ENCODE results near the gene RIC8A. TPM values are rescaled to one million over a fixed set of nuclear protein-coding genes. Genes with fewer than 3 reads are reported as not detected.
"Not testable (repeated sequence)": the region's sequence is repeated elsewhere in the genome, so short reads cannot be mapped to it uniquely, and the experiment has no call there.

RIC8A gene
- total RNA-seq, 1 donor from 2014 or later = 128 TPM

DNA sequence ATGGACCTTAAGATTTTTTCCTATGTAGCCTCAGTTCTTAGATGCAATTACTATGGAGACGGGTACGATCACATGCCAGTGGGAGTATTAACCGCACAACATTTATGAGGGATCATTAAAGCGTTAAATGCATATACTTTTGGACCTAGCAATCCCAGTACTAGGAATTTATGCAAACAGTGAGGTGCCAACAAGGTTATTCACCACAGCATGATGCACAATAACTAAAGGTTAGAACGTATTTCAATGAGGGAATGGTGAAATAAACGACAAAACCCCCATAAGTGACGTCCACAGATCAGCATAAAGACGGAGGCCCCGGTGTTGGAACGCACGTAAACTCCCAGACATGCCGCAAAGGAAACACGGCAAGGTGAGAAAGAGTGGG, 28.1 kb downstream of the RIC8A start:
- intact Hi-C loops (cut with micrococcal nuclease) = no loop called here
- Mint-ChIP-seq H3K9me3 (no peaks in the 10 kb centered on the region), H3K27ac (peak overlapping the region; percentile 95), H3K36me3 (ENCODE audit: low read depth) (peaks cover 26% of the 10 kb centered on the region), H3K27me3 (no peaks in the 10 kb centered on the region), H3K4me1 (peaks cover 35% of the 10 kb centered on the region), H3K4me3 (peak overlapping the region; percentile 97)
- DNase-seq = no peak

DNA sequence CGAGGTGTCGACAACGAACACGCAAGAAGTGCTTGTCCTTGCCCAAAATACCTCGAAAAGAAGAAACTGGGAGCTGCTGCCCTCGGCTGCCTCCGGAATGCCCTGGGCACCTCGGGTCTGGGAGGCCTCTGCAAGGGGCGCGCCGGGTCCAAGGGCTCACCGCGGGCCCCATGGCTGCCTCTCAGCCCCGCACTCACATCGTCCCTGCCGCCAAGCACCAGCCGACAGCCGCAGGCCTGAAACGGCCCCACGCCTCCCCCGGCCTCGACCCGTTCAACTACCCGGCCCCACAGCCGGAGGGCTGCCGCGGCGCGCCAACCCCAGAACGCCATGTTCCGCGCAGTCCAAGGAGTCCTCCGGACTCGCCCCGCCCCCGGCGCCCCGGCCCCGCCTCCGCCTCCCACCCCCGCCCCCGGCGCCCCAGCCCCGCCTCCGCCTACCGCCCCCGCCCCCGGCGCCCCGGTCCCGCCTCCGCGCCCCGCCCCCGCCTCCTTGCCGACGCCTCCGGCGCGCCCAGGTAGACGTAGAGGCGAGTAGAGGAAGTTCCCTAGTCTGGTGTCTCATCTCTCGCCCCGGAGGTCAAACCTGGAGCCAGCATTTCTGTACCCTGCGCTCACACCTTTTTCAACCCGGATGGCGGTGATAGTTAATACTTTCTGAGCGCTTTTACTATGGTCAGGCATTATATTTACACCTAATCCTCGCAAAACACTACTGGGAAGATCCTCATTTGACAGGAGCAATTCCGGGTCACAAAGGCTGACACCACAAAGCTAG, 28.7 kb downstream of the RIC8A start, which contains the start of gene SIRT3:
TSS of gene SIRT3 (minus strand) at position 346 of the 777 bp plus-strand sequence. CDS start at position 332, 14 bp downstream.
- peaks cover 28% of the 10 kb centered on the region for H3K36me3 Mint-ChIP-seq (ENCODE audit: low read depth)
- intact Hi-C loops (cut with micrococcal nuclease) = loop anchor here (1.0 to 2.0 kb wide), 5 partner anchors 15 to 270 kb away; partner anchors contain the start of genes BET1L and RIC8A
- peak within 1 kb of the TSS; percentile 100 for H3K27ac Mint-ChIP-seq

DNA sequence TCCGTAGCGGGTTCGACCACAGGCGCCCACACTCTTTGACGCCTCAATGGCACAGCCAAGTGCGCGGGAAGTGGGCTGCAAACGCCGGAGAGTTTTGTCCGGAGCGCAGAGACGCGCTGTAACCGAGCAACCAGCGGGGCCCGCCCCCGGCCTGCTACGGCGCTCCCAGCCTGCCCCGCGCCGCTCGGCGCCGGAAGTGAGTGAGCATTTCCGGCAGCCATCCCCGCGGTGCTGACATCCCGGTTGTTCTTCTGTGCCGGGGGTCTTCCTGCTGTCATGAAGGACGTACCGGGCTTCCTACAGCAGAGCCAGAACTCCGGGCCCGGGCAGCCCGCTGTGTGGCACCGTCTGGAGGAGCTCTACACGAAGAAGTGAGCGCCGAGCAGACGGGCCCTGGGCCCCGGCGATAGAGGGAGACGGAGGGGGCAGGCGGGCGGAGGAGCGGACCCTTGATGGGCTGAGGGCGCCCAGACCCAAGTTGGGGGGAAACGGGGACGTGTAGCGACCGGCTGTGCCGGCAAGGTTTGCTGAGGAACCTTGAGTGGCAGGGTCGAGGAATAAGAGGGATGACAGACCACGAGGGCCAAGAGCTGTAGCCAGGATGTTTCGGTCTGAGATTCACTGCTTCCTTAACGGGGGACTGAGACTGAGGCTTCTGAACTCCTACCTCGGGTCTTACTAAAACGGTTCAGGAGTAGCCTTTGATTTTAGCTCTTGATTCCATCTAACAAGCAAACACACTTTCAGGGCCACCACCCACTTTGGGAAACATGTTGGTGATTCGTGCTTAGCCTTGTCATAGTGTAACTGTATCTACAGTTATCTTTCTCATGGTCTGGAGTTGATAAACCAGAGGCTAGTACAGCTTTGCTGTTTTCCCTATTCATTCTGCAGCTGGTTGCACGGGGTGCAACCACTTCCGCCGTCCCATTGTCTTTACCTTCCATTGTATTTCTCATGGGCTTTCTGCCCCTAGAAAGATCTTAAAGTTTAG, 29.6 kb downstream of the RIC8A start, which contains the start of gene PSMD13:
TSS of gene PSMD13 (plus strand) at position 203 of the 994 bp plus-strand sequence. CDS start at position 277, 74 bp downstream.
- H3K4me3 Mint-ChIP-seq = peak within 1 kb of the TSS; percentile 97
- intact Hi-C loops (cut with micrococcal nuclease) = loop anchor here (1.0 to 2.0 kb wide), 5 partner anchors 14 to 269 kb away; partner anchors contain the start of genes BET1L and RIC8A
- no peaks in the 10 kb centered on the region for H3K27me3 Mint-ChIP-seq
- H3K27ac Mint-ChIP-seq = peak within 1 kb of the TSS; percentile 100
- H3K4me1 Mint-ChIP-seq = peaks cover 46% of the 10 kb centered on the region
- DNase-seq = peak; percentile 97
- H3K9me3 Mint-ChIP-seq = no peaks in the 10 kb centered on the region
- peaks cover 36% of the 10 kb centered on the region for H3K36me3 Mint-ChIP-seq (ENCODE audit: low read depth)

More for the DNA sequence above, 28.7 kb downstream of the RIC8A start, which contains the start of gene SIRT3:
- Mint-ChIP-seq H3K9me3 (no peaks in the 10 kb centered on the region), H3K4me1 (peaks cover 37% of the 10 kb centered on the region), H3K4me3 (peak within 1 kb of the TSS; percentile 97), H3K27me3 (no peaks in the 10 kb centered on the region)
- DNase-seq = peak; percentile 94

DNA sequence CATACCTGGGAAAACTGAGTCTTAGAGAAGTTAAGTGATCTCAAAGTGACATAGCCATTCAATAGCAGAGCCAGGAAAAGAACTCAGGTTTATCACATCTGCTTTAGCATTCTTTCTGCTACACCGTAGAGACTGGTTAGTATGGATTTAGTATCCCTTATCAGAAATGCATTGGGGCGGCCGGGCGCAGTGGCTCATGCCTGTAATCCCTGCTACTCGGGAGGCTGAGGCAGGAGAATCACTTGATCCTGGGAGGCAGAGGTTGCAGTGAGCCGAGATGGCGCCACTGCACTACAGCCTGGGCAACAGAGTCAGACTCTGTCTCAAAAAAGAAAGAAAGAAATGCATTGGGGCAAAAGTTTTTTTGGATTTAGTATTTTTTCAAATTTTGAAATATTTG, 30.8 kb downstream of the RIC8A start:
- H3K9me3 Mint-ChIP-seq = not testable (repeated sequence)
- peaks cover 42% of the 10 kb centered on the region for H3K36me3 Mint-ChIP-seq (ENCODE audit: low read depth)

GRCh38 chr11:240315-240714, 32.8 kb downstream of the RIC8A start:
- peak overlapping the region; percentile 1 for H3K27ac Mint-ChIP-seq
- H3K9me3 Mint-ChIP-seq = no peaks in the 10 kb centered on the region
- H3K36me3 Mint-ChIP-seq (ENCODE audit: low read depth) = peaks cover 57% of the 10 kb centered on the region

More for the DNA sequence above, 30.8 kb downstream of the RIC8A start:
- Mint-ChIP-seq H3K4me1 (peaks cover 51% of the 10 kb centered on the region), H3K27ac (peak overlapping the region; percentile 100), H3K4me3 (peak overlapping the region; percentile 97)
- H3K27me3 Mint-ChIP-seq; intact Hi-C loops (cut with micrococcal nuclease); DNase-seq: not testable (repeated sequence)

DNA sequence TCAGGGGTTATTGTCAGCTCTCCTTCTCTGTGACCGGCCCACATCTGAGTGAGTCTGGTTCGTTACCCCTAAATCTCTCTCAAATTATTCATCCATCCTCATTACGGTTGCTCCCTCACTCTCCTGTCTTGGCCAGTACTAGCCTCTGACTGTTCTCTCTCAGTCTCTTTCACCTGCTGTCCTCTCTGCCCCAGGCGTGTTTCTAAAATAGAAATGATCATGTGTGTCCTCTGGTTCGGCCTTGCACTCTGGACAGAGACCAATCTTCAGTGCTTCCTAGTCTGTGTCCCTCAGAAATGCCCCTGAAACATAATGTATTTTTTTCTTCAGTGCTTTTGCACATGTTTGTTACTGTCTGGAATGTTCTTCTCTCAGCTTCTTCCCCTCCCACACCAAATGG, 34.1 kb downstream of the RIC8A start:
- Mint-ChIP-seq H3K27me3 (no peaks in the 10 kb centered on the region), H3K36me3 (ENCODE audit: low read depth) (peaks cover 69% of the 10 kb centered on the region), H3K4me3 (no peak overlapping the region), H3K9me3 (no peaks in the 10 kb centered on the region), H3K4me1 (peaks cover 50% of the 10 kb centered on the region), H3K27ac (peak overlapping the region; percentile 52)
- DNase-seq = no peak
- intact Hi-C loops (cut with micrococcal nuclease) = no loop called here

More at GRCh38 chr11:240315-240714, 32.8 kb downstream of the RIC8A start:
- intact Hi-C loops (cut with micrococcal nuclease) = no loop called here
- H3K27me3 Mint-ChIP-seq = no peaks in the 10 kb centered on the region
- H3K4me3 Mint-ChIP-seq = no peak overlapping the region
- H3K4me1 Mint-ChIP-seq = peaks cover 54% of the 10 kb centered on the region
- no peak for DNase-seq

DNA sequence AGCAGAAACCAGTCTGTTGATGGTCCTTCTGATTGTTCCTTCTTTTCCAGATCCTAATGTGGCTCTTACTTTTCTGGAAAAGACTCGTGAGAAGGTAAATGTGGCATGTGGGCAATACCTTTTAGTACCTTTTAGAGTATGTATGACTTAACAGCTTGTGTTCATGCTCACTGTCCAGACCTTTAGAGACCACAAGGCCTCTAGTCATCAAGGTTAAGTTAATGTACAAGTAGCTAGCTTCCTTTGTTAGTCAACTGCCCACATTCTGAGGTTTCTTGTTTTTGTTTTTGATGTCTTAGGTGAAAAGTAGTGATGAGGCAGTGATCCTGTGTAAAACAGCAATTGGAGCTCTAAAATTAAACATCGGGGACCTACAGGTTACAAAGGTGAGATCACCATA, 36.9 kb downstream of the RIC8A start:
- H3K36me3 Mint-ChIP-seq (ENCODE audit: low read depth) = peaks cover 83% of the 10 kb centered on the region
- H3K4me1 Mint-ChIP-seq = peaks cover 45% of the 10 kb centered on the region

GRCh38 chr11:249062-249461, 41.6 kb downstream of the RIC8A start:
- Mint-ChIP-seq H3K9me3 (no peaks in the 10 kb centered on the region), H3K36me3 (ENCODE audit: low read depth) (peaks cover 79% of the 10 kb centered on the region), H3K4me1 (peaks cover 28% of the 10 kb centered on the region), H3K27ac (peak overlapping the region; percentile 41), H3K27me3 (no peaks in the 10 kb centered on the region), H3K4me3 (no peak overlapping the region)
- no peak for DNase-seq
- intact Hi-C loops (cut with micrococcal nuclease) = no loop called here

More for the DNA sequence above, 36.9 kb downstream of the RIC8A start:
- H3K9me3 Mint-ChIP-seq = no peaks in the 10 kb centered on the region
- DNase-seq = no peak
- intact Hi-C loops (cut with micrococcal nuclease) = no loop called here
- peak overlapping the region; percentile 73 for H3K27ac Mint-ChIP-seq
- no peaks in the 10 kb centered on the region for H3K27me3 Mint-ChIP-seq
- peak overlapping the region; percentile 17 for H3K4me3 Mint-ChIP-seq

- DNase-seq = no peak
- Mint-ChIP-seq H3K36me3 (ENCODE audit: low read depth) (peaks cover 71% of the 10 kb centered on the region), H3K4me3 (no peak overlapping the region), H3K27ac (peak overlapping the region; percentile 42), H3K4me1 (peaks cover 23% of the 10 kb centered on the region), H3K27me3 (no peaks in the 10 kb centered on the region), H3K9me3 (no peaks in the 10 kb centered on the region)
- intact Hi-C loops (cut with micrococcal nuclease) = loop anchor here (1.0 to 2.0 kb wide), 2 partner anchors 13 to 112 kb away; partner anchors contain the start of genes PSMD13 and SIRT3
These were observed 42.8 kb downstream of the RIC8A start for GRCh38 chr11:250274-250673.

GRCh38 chr11:250740-251299, 43.3 kb downstream of the RIC8A start:
- DNase-seq = peak; percentile 94
- H3K4me1 Mint-ChIP-seq = peaks cover 21% of the 10 kb centered on the region
- H3K4me3 Mint-ChIP-seq = no peak overlapping the region
- peak overlapping the region; percentile 42 for H3K27ac Mint-ChIP-seq
- H3K9me3 Mint-ChIP-seq = no peaks in the 10 kb centered on the region
- H3K36me3 Mint-ChIP-seq (ENCODE audit: low read depth) = peaks cover 65% of the 10 kb centered on the region
- intact Hi-C loops (cut with micrococcal nuclease) = loop anchor here (1.0 to 2.0 kb wide), 3 partner anchors 14 to 111 kb away; partner anchors contain the start of genes PSMD13 and SIRT3
- H3K27me3 Mint-ChIP-seq = no peaks in the 10 kb centered on the region

DNA sequence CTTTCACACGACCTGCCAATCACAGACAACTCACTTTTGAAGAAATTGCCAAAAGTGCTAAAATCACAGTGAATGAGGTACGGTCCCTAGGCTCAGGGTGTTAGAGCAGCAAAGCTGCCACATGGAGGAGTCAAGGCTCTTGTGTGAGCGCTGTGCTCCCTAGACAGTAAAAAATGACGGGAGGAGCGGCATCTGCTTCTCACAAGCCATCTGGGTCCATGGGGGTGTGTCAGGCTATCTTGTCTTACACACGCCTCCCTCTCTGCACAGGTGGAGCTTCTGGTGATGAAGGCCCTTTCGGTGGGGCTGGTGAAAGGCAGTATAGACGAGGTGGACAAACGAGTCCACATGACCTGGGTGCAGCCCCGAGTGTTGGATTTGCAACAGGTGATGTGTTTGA, 44.0 kb downstream of the RIC8A start:
- no peak overlapping the region for H3K27ac Mint-ChIP-seq
- H3K36me3 Mint-ChIP-seq (ENCODE audit: low read depth) = peaks cover 58% of the 10 kb centered on the region

DNA sequence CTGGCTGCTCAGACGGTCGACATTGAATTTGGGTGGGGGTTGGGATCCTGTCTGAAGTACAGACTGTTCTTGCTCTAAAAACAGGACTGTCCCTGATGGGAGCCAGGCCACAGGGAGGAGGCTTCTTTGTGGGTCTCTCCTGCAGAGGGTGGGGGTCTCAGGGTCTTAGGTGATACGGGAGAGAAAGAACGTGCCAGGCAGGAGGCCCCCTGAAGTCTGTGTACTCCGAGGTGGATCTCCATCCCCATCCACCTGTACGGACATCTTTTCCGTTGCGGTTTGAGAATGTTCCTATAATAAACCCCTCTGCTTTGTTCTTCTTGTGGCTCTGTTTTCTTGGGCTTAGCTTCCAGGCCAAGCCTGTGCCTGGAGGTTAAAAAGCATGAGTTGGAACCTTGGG, 45.2 kb downstream of the RIC8A start:
- H3K27ac Mint-ChIP-seq = no peak overlapping the region

More for the DNA sequence above, 44.0 kb downstream of the RIC8A start:
- Mint-ChIP-seq H3K4me1 (peaks cover 21% of the 10 kb centered on the region), H3K27me3 (no peaks in the 10 kb centered on the region), H3K4me3 (no peak overlapping the region), H3K9me3 (no peaks in the 10 kb centered on the region)
- DNase-seq = no peak
- intact Hi-C loops (cut with micrococcal nuclease) = loop anchor here (1.0 to 2.0 kb wide), 2 partner anchors 15 kb away; partner anchors contain the start of genes PSMD13 and SIRT3

More for the DNA sequence above, 45.2 kb downstream of the RIC8A start:
- Mint-ChIP-seq H3K9me3 (no peaks in the 10 kb centered on the region), H3K27me3 (no peaks in the 10 kb centered on the region), H3K4me1 (peaks cover 17% of the 10 kb centered on the region), H3K4me3 (no peak overlapping the region), H3K36me3 (ENCODE audit: low read depth) (peaks cover 48% of the 10 kb centered on the region)
- intact Hi-C loops (cut with micrococcal nuclease) = no loop called here
- DNase-seq = no peak

All from activated CD4-positive, alpha-beta T cell treated with anti-CD3 and anti-CD28 coated beads, Interleukin-2, amount 10 ng/mL, durations not matched to agents 24 days and 14 days (primary cell).